ENCODE data around the gene NRXN2.

The NRXN2 gene

GRCh38 chr11:64721359-64721699 lies 1.7 kb downstream of the NRXN2 start:
- H3K4me3 ChIP-seq (ENCODE audit: low read depth, low read length): no peak overlapping the region
- DNase-seq (ENCODE audit: low read depth): no peak
- TF ChIP-seq CTCF (IDR thresholded peaks at IDR 0.05; ENCODE audit: low read depth, low read length) (no peak), MAX (IDR thresholded peaks at IDR 0.05; ENCODE audit: low read depth, low read length) (no peak), POLR2A (IDR thresholded peaks at IDR 0.05; ENCODE audit: extremely low read depth, insufficient read length) (no peak), MYC (IDR thresholded peaks at IDR 0.05; ENCODE audit: low read depth, low read length) (no peak)

GRCh38 chr11:64720640-64721358 lies 2.2 kb downstream of the NRXN2 start:
- no peak overlapping the region for H3K4me3 ChIP-seq (ENCODE audit: low read depth, low read length)
- no peak for TF ChIP-seq MAX (IDR thresholded peaks at IDR 0.05; ENCODE audit: low read depth, low read length)
- no peak for TF ChIP-seq CTCF (IDR thresholded peaks at IDR 0.05; ENCODE audit: low read depth, low read length)
- no peak for TF ChIP-seq MYC (IDR thresholded peaks at IDR 0.05; ENCODE audit: low read depth, low read length)
- TF ChIP-seq POLR2A (IDR thresholded peaks at IDR 0.05; ENCODE audit: extremely low read depth, insufficient read length): no peak
- DNase-seq (ENCODE audit: low read depth): no peak

GRCh38 chr11:64720167-64720566 lies 2.8 kb downstream of the NRXN2 start:
- H3K4me3 ChIP-seq (ENCODE audit: low read depth, low read length): no peak overlapping the region
- DNase-seq (ENCODE audit: low read depth): no peak
- TF ChIP-seq CTCF (IDR thresholded peaks at IDR 0.05; ENCODE audit: low read depth, low read length) (no peak), POLR2A (IDR thresholded peaks at IDR 0.05; ENCODE audit: extremely low read depth, insufficient read length) (no peak), MYC (IDR thresholded peaks at IDR 0.05; ENCODE audit: low read depth, low read length) (no peak), MAX (IDR thresholded peaks at IDR 0.05; ENCODE audit: low read depth, low read length) (no peak)

- H3K4me3 ChIP-seq (ENCODE audit: low read depth, low read length): no peak overlapping the region
- no peak for TF ChIP-seq CTCF (IDR thresholded peaks at IDR 0.05; ENCODE audit: low read depth, low read length)
- TF ChIP-seq MAX (IDR thresholded peaks at IDR 0.05; ENCODE audit: low read depth, low read length): no peak
- TF ChIP-seq MYC (IDR thresholded peaks at IDR 0.05; ENCODE audit: low read depth, low read length): no peak
- no peak for TF ChIP-seq POLR2A (IDR thresholded peaks at IDR 0.05; ENCODE audit: extremely low read depth, insufficient read length)
- no peak for DNase-seq (ENCODE audit: low read depth)
Observed at GRCh38 chr11:64719406-64719805, 3.6 kb downstream of the NRXN2 start.

GRCh38 chr11:64718780-64719124 lies 4.2 kb downstream of the NRXN2 start:
- TF ChIP-seq POLR2A (IDR thresholded peaks at IDR 0.05; ENCODE audit: extremely low read depth, insufficient read length): no peak
- TF ChIP-seq MAX (IDR thresholded peaks at IDR 0.05; ENCODE audit: low read depth, low read length): no peak
- TF ChIP-seq CTCF (IDR thresholded peaks at IDR 0.05; ENCODE audit: low read depth, low read length): no peak
- TF ChIP-seq MYC (IDR thresholded peaks at IDR 0.05; ENCODE audit: low read depth, low read length): no peak
- no peak for DNase-seq (ENCODE audit: low read depth)
- no peak overlapping the region for H3K4me3 ChIP-seq (ENCODE audit: low read depth, low read length)
